DND-41 (cell line): ENCODE data around the gene DHX15.
A peak's percentile ranks its signal among the peaks of the same experiment; 100 is the strongest.

Source experiments
- ATAC-seq: fragments of 200-7000 bp; cut with Tn5 transposase; 3 replicates; pipeline ENCODE4 v1.9.1; 2021; ENCODE audit warnings: low read depth; ENCODE audit not compliant: insufficient read depth
- DNase-seq: peaks from one replicate; pipeline ENCODE4 v3.0.0-alpha.2; 2020
- H2AFZ ChIP-seq: 2 replicates; pipeline ENCODE4 v1.6.0; 2012; ENCODE audit warnings: low read depth, low read length
- H3K27ac ChIP-seq: 2 replicates; pipeline ENCODE4 v1.5.1; 2012; ENCODE audit warnings: low read length, inconsistent platforms
- H3K27me3 ChIP-seq: fragments of 200-600 bp; sonication (generic); 2 replicates; pipeline ENCODE4 v1.6.0; 2012; ENCODE audit warnings: low read length, mild to moderate bottlenecking, inconsistent platforms; ENCODE audit not compliant: insufficient read depth, poor library complexity
- H3K36me3 ChIP-seq: 2 replicates; pipeline ENCODE4 v1.5.1; 2012; ENCODE audit warnings: low read length, inconsistent platforms; ENCODE audit not compliant: insufficient read depth
- H3K4me1 ChIP-seq: 2 replicates; pipeline ENCODE4 v1.5.1; 2012; ENCODE audit warnings: mild to moderate bottlenecking, low read length; ENCODE audit not compliant: insufficient read depth
- H3K4me2 ChIP-seq: 2 replicates; pipeline ENCODE4 v1.6.0; 2012; ENCODE audit warnings: mild to moderate bottlenecking, moderate library complexity, low read length, inconsistent platforms; ENCODE audit not compliant: insufficient read depth
- H3K4me3 ChIP-seq, 2 experiments: fragments of 200-600 bp in 1 of 2; shearing (Covaris generic) in 1 of 2; 2 replicates each; pipeline ENCODE4 v1.5.1; 2012 to 2016; ENCODE audit warnings: inconsistent platforms in 2 of 2, low read length in 2 of 2, mild to moderate bottlenecking in 2 of 2, low read depth in 1 of 2, moderate library complexity in 1 of 2
- H3K79me2 ChIP-seq: 2 replicates; pipeline ENCODE4 v1.6.0; 2012; ENCODE audit warnings: low read length, inconsistent platforms; ENCODE audit not compliant: insufficient read depth
- H3K9ac ChIP-seq: 2 replicates; pipeline ENCODE4 v1.6.0; 2012; ENCODE audit warnings: low read depth, mild to moderate bottlenecking, inconsistent platforms, low read length, moderate library complexity
- H3K9me3 ChIP-seq: 2 replicates; pipeline ENCODE4 v1.5.1; 2012; ENCODE audit warnings: low read length, moderate library complexity, mild to moderate bottlenecking, inconsistent platforms; ENCODE audit not compliant: insufficient read depth, severe bottlenecking
- H4K20me1 ChIP-seq: 2 replicates; pipeline ENCODE4 v1.6.0; 2012; ENCODE audit warnings: low read length; ENCODE audit not compliant: insufficient read depth
- EZH2 ChIP-seq: IDR thresholded peaks from 3 replicates; pipeline ENCODE4 v1.6.1; 2012; ENCODE audit warnings: borderline replicate concordance, low read depth, mild to moderate bottlenecking, moderate library complexity, low read length, inconsistent platforms; ENCODE audit not compliant: severe bottlenecking
- TF ChIP-seq, protein P1 (sequence below): IDR thresholded peaks from 2 replicates; pipeline ENCODE4 v1.5.1; 2012; ENCODE audit warnings: borderline replicate concordance, low read length, moderate library complexity, mild to moderate bottlenecking; ENCODE audit not compliant: poor library complexity, severe bottlenecking; ENCODE audit errors: extremely low read depth

Gene DHX15

GRCh38 chr4:24559032-24559821, 25.1 kb downstream of the DHX15 start:
- peaks cover 82% of the 10 kb centered on the region for H3K36me3 ChIP-seq
- no peak overlapping the region for H2AFZ ChIP-seq
- no peaks in the 10 kb centered on the region; the same call in 1 of the 2 replicates for H3K4me1 ChIP-seq
- H3K79me2 ChIP-seq: peaks cover 100% of the 10 kb centered on the region
- no peak overlapping the region for H3K9ac ChIP-seq
- H3K27ac ChIP-seq: no peak overlapping the region
- H3K4me2 ChIP-seq: no peak overlapping the region
- ATAC-seq (no peak), DNase-seq (no peak)
- peaks cover 95% of the 10 kb centered on the region for H4K20me1 ChIP-seq
- no peaks in the 10 kb centered on the region for H3K9me3 ChIP-seq
- H3K4me3 ChIP-seq: no peak overlapping the region
- no peaks in the 10 kb centered on the region for H3K27me3 ChIP-seq
- TF ChIP-seq, protein P1, sequence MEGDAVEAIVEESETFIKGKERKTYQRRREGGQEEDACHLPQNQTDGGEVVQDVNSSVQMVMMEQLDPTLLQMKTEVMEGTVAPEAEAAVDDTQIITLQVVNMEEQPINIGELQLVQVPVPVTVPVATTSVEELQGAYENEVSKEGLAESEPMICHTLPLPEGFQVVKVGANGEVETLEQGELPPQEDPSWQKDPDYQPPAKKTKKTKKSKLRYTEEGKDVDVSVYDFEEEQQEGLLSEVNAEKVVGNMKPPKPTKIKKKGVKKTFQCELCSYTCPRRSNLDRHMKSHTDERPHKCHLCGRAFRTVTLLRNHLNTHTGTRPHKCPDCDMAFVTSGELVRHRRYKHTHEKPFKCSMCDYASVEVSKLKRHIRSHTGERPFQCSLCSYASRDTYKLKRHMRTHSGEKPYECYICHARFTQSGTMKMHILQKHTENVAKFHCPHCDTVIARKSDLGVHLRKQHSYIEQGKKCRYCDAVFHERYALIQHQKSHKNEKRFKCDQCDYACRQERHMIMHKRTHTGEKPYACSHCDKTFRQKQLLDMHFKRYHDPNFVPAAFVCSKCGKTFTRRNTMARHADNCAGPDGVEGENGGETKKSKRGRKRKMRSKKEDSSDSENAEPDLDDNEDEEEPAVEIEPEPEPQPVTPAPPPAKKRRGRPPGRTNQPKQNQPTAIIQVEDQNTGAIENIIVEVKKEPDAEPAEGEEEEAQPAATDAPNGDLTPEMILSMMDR: no peak
- no peak for TF ChIP-seq EZH2

- H4K20me1 ChIP-seq: peaks cover 94% of the 10 kb centered on the region
- ATAC-seq: 0 out of 3 replicates have a peak, but pooled peaks have one; percentile 26
- no peaks in the 10 kb centered on the region for H3K27me3 ChIP-seq
- no peak overlapping the region for H3K27ac ChIP-seq
- H3K4me1 ChIP-seq: no peaks in the 10 kb centered on the region; the same call in 1 of the 2 replicates
- peaks cover 100% of the 10 kb centered on the region for H3K79me2 ChIP-seq
- DNase-seq: no peak
- peaks cover 84% of the 10 kb centered on the region for H3K36me3 ChIP-seq
- no peak overlapping the region for H3K4me2 ChIP-seq
- H2AFZ ChIP-seq: no peak overlapping the region
- no peak overlapping the region for H3K9ac ChIP-seq
- no peak overlapping the region for H3K4me3 ChIP-seq
- TF ChIP-seq EZH2: no peak
- TF ChIP-seq, protein P1: no peak
- no peaks in the 10 kb centered on the region for H3K9me3 ChIP-seq
Observed at GRCh38 chr4:24557026-24558025, 27.0 kb downstream of the DHX15 start.

GRCh38 chr4:24551492-24552289, 32.7 kb downstream of the DHX15 start:
- H3K27me3 ChIP-seq: no peaks in the 10 kb centered on the region
- no peaks in the 10 kb centered on the region for H3K9me3 ChIP-seq
- DNase-seq: no peak
- H3K4me3 ChIP-seq: no peak overlapping the region
- peaks cover 87% of the 10 kb centered on the region for H3K36me3 ChIP-seq
- H3K4me2 ChIP-seq: no peak overlapping the region
- peaks cover 99% of the 10 kb centered on the region for H3K79me2 ChIP-seq
- H3K27ac ChIP-seq: no peak overlapping the region
- no peaks in the 10 kb centered on the region for H3K4me1 ChIP-seq
- H2AFZ ChIP-seq: no peak overlapping the region
- no peak overlapping the region for H3K9ac ChIP-seq
- ATAC-seq: no peak
- TF ChIP-seq EZH2: no peak
- TF ChIP-seq, protein P1: peak; percentile 39
- peaks cover 92% of the 10 kb centered on the region for H4K20me1 ChIP-seq
